KG1 (cell line): ENCODE data around the gene PUDP.
"Not testable (repeated sequence)": the region's sequence is repeated elsewhere in the genome, so short reads cannot be mapped to it uniquely, and the experiment has no call there.

Experiments
- DNase-seq: peaks from one replicate; lab custom pipeline; 2025; lab: John Stamatoyannopoulos, UW

The PUDP gene

GRCh38 chrX:7073336-7073735 is 74.6 kb downstream of the PUDP start:
- DNase-seq, result no peak

- no peak for DNase-seq
Measured at GRCh38 chrX:7072856-7073255, 75.1 kb downstream of the PUDP start.

GRCh38 chrX:7071390-7071789 is 76.6 kb downstream of the PUDP start:
- no peak for DNase-seq

- DNase-seq, result no peak
Measured at GRCh38 chrX:7069556-7069955, 78.4 kb downstream of the PUDP start.

- DNase-seq, result no peak
Measured at GRCh38 chrX:7068939-7069367, 79.0 kb downstream of the PUDP start.

- DNase-seq, result no peak
Measured at GRCh38 chrX:7067256-7067655, 80.7 kb downstream of the PUDP start.

- DNase-seq, result no peak
Measured at GRCh38 chrX:7065473-7065872, 82.5 kb downstream of the PUDP start.

- DNase-seq, result no peak
Measured at GRCh38 chrX:7062903-7063302, 85.0 kb downstream of the PUDP start.

GRCh38 chrX:7062276-7062675 is 85.7 kb downstream of the PUDP start:
- no peak for DNase-seq

- DNase-seq, result no peak
Measured at GRCh38 chrX:7061429-7061828, 86.5 kb downstream of the PUDP start.

- DNase-seq, result no peak
Measured at GRCh38 chrX:7060444-7060843, 87.5 kb downstream of the PUDP start.

- no peak for DNase-seq
Measured at GRCh38 chrX:7059859-7060258, 88.1 kb downstream of the PUDP start.

- no peak for DNase-seq
Measured at GRCh38 chrX:7059214-7059838, 88.6 kb downstream of the PUDP start.

- no peak for DNase-seq
Measured at GRCh38 chrX:7055386-7056137, 92.4 kb downstream of the PUDP start.

GRCh38 chrX:7054219-7055216 is 93.4 kb downstream of the PUDP start:
- no peak for DNase-seq

- DNase-seq, result no peak
Measured at GRCh38 chrX:7052541-7052940, 95.4 kb downstream of the PUDP start.

GRCh38 chrX:7050271-7050670 is 97.7 kb downstream of the PUDP start:
- DNase-seq, result no peak

GRCh38 chrX:7047951-7048350 is 100.0 kb downstream of the PUDP start:
- DNase-seq, result no peak

GRCh38 chrX:7045238-7045955 is 102.6 kb downstream of the PUDP start:
- DNase-seq, result no peak

GRCh38 chrX:7043796-7044433 is 104.0 kb downstream of the PUDP start:
- DNase-seq, result not testable (repeated sequence)

- no peak for DNase-seq
Measured at GRCh38 chrX:7028246-7028645, 119.7 kb downstream of the PUDP start.
